MG63 (cell line): ENCODE measurements around the gene GLG1. TPM values are rescaled to one million over a fixed set of nuclear protein-coding genes. Genes with fewer than 3 reads are reported as not detected.
"Not testable (repeated sequence)": the region's sequence is repeated elsewhere in the genome, so short reads cannot be mapped to it uniquely, and the experiment has no call there.

Experiments used
- DNase-seq: peaks from one replicate; pipeline ENCODE4 v3.0.0-alpha.2; 2020
- H3K27me3 ChIP-seq: fragments of 250-450 bp; sonication (Bioruptor Pico); 2 replicates; pipeline ENCODE4 v1.5.1; 2020; ENCODE audit warnings: mild to moderate bottlenecking, moderate library complexity
- H3K36me3 ChIP-seq: fragments of 250-450 bp; sonication (Bioruptor Pico); 2 replicates; pipeline ENCODE4 v1.5.1; 2020; ENCODE audit warnings: mild to moderate bottlenecking, moderate library complexity
- H3K4me3 ChIP-seq: fragments of 250-450 bp; sonication (Bioruptor Pico); 2 replicates; pipeline ENCODE4 v1.5.1; 2020; ENCODE audit warnings: mild to moderate bottlenecking, moderate library complexity
- H3K9me3 ChIP-seq: fragments of 250-450 bp; sonication (Bioruptor Pico); 2 replicates; pipeline ENCODE4 v1.5.1; 2020; ENCODE audit warnings: mild to moderate bottlenecking, moderate library complexity
- total RNA-seq: library from RNA; depleted of rRNA; stranded (reverse); fragments of >200 nt; shearing (Covaris generic); gene quantifications from 2 replicates; pipeline ENCODE4 v1.2.3, GENCODE V29; 2014; ENCODE audit warnings: low replicate concordance

The GLG1 gene
- total RNA-seq, 1 experiment from 2014 or later, result 29.4 TPM

DNA sequence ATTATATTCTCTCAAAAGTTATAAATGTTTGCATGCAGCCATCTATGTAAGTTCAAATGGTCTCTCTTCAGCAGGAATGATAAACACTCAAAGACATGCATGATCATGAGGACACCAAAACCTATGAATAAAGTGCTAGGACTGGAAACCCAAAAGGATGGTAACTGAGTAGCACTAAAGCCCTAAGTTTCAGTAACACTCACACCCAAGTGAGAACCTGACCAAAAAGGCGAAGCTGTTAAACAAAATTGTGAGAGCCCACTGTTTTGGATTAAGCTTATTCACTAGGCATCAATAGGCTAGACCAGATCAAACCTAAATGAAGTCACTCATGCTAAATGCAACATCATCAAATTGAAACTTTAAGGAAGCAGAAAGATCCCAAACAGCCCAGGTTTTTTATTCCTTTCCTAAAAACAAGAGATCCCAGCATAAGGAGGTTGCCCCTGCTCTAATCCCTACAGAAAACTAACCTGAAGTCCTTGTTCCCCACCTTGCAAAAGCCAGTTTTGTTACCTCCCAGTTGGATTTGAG lies 42.4 kb downstream of the GLG1 start:
- no peak overlapping the region for H3K4me3 ChIP-seq
- no peaks in the 10 kb centered on the region for H3K36me3 ChIP-seq
- no peaks in the 10 kb centered on the region for H3K27me3 ChIP-seq
- H3K9me3 ChIP-seq, result no peaks in the 10 kb centered on the region
- DNase-seq, result no peak

DNA sequence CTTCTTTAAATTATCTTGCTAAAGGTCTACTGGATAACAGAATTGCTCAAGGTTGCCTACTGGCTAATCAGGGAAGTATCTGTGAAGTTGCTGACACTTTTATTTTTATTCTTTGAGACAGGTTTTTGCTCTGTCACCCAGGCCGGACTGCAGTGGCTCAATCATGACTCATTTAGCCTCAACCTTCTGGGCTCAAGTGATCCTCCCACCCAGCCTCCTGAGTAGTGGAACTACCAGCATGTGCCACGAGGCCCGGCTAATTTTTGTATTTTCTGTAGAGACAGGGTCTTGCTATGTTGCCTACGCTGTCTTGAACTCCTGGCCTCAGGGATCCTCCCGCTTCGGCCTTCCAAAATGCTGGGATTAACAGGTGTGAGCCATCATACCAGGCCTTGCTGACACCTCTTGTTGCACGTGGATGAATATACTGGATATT lies 43.1 kb downstream of the GLG1 start:
- H3K36me3 ChIP-seq, result no peaks in the 10 kb centered on the region
- no peak for DNase-seq
- H3K9me3 ChIP-seq, result no peaks in the 10 kb centered on the region
- H3K27me3 ChIP-seq, result no peaks in the 10 kb centered on the region
- H3K4me3 ChIP-seq, result no peak overlapping the region

DNA sequence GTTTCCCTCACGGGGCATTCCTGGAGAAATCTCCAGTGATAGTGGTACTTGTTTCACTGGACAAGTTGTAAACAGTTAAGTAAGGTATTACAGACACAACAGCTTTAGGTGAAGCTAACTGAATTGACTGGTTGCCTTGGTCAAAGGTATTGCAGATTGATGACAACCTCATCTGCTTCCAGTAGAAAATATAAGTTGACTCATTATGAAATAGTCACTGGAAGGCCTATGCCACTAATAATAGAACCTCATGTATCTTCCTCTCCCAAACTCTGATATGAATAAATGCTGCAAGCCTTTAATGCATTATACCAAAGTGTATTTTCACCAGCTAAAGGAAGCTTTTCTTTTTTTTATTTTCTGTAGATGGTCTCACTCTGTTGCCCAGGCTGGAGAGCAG lies 44.8 kb downstream of the GLG1 start:
- H3K9me3 ChIP-seq, result no peaks in the 10 kb centered on the region
- DNase-seq, result no peak

DNA sequence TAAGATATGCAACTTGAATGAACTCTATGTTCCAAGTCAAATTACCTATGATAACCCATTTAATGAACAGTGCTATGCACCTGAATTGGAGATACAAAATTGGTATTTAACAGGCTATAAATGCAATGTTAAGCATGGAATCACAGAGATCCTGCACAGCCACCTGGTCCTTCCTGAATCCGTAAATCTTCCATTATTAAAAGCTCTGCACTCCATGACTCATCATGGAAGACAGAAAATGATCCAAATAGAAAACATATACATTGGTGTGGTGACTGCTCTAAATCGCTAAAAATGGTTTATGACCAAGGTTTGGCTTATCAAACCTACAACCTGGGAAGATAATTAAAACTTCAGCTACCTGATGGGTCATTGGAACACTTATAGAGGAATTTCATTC lies 45.3 kb downstream of the GLG1 start:
- DNase-seq, result no peak
- Histone ChIP-seq H3K9me3 (no peaks in the 10 kb centered on the region), H3K36me3 (no peaks in the 10 kb centered on the region), H3K4me3 (no peak overlapping the region), H3K27me3 (no peaks in the 10 kb centered on the region)

More for the DNA sequence above, 44.8 kb downstream of the GLG1 start:
- Histone ChIP-seq H3K36me3 (no peaks in the 10 kb centered on the region), H3K4me3 (no peak overlapping the region), H3K27me3 (no peaks in the 10 kb centered on the region)

DNA sequence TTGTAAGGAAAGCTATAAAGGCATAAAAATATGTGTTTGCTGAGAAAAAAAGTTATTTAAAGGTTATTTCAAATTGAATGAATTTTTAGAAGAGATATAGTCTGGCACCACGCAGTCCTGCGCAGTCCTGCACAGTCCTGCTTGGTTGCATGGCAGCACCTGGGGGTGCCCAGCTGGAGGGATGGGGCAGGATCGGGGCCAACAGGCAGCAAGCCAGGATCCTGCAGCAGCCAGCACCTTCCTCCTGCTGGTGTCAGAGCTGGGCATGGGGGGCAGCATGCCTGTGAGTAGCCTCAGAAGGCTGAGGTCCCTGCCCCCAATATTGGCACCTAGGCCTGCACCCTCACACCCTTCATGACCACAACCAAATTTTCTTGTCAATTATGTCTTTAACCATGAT lies 46.0 kb downstream of the GLG1 start:
- Histone ChIP-seq H3K9me3 (no peaks in the 10 kb centered on the region), H3K4me3 (no peak overlapping the region), H3K36me3 (no peaks in the 10 kb centered on the region), H3K27me3 (no peaks in the 10 kb centered on the region)
- no peak for DNase-seq

DNA sequence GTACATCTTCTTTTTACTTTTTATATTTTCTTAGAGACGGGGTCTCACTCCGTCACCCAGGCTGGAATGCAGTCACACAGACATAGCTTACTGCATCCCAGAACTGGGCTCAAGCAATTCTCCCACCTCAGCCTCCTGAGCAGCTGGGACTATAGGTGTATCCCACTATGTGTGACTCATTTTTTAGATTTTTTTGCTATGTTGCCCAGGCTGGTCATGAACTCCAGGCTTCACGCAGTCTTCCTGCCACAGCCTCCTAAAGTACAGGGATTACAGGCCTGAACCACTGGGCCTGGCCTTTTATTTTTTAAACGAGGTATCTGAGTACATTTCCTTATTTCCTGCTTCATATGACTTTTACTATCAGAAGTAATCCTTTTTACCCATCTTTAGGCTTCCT lies 48.0 kb downstream of the GLG1 start:
- H3K9me3 ChIP-seq, result no peaks in the 10 kb centered on the region
- no peak overlapping the region for H3K4me3 ChIP-seq
- no peaks in the 10 kb centered on the region for H3K36me3 ChIP-seq
- no peak for DNase-seq
- no peaks in the 10 kb centered on the region for H3K27me3 ChIP-seq

DNA sequence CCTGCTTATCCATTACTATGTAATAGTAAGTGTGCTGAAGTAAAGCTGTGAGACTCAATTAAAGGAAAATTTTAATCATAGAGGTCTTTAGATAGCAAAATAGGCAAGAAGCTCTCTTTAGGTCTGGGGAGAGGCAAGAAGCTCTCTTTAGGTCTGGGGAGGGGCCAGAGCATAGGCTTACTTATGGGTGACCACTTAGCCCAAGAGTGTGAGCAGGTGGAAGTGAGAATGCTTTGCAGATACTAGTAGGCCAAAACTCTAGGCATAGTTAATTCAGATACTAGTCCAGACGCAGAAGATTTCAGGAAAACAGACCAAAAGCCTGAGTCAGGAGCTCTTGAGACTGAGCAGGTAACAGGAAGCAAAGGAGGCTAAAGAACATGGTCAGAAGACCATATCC lies 49.6 kb downstream of the GLG1 start:
- Histone ChIP-seq H3K36me3 (no peaks in the 10 kb centered on the region), H3K27me3 (no peaks in the 10 kb centered on the region), H3K9me3 (no peaks in the 10 kb centered on the region), H3K4me3 (no peak overlapping the region)
- no peak for DNase-seq

DNA sequence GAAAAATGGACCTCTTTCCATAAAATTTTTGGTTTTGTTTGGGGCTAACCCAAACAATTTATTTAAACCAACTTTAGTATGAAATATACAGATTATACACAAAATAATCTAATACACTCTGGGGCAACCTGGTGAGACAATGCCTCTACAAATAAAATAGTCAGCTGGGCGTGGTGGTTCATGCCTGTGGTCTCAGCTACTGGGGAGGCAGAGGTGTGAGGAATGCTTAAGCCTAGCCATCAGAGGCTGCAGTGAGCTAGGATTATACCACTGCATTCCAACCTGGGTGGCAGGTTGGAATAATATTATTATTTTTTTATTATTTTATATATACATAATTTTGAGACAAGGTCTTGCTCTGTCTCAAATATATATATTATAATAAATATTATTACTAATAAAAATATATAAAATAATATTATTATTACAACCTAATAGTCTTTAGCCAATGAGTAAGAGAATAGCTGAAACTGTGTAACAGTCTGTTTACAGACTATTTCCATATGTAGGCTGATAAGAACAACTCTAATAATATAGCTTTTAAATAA lies 50.5 kb downstream of the GLG1 start:
- Histone ChIP-seq H3K4me3 (no peak overlapping the region), H3K27me3 (no peaks in the 10 kb centered on the region), H3K36me3 (no peaks in the 10 kb centered on the region), H3K9me3 (no peaks in the 10 kb centered on the region)
- DNase-seq, result no peak

DNA sequence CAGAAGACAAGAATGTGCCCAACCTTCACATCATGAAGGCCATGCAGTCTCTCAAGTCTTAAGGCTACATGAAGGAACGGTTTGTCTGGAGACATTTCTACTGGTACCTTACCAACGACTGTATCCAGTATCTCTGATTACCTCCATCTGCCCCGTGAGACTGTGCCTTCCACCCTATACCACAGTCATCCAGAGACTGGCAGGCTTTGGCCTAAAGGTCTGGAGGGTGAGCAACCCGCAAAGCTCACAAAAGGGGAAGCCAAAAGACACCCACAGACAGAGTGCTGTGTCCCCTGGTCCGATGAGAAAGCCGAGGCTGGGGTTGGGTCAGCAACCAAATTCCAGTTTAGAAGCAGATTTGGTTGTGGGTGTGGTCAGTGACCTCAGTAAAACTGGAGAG lies 54.6 kb downstream of the GLG1 start:
- H3K36me3 ChIP-seq, DNase-seq, H3K27me3 ChIP-seq, H3K4me3 ChIP-seq, H3K9me3 ChIP-seq: not testable (repeated sequence)

DNA sequence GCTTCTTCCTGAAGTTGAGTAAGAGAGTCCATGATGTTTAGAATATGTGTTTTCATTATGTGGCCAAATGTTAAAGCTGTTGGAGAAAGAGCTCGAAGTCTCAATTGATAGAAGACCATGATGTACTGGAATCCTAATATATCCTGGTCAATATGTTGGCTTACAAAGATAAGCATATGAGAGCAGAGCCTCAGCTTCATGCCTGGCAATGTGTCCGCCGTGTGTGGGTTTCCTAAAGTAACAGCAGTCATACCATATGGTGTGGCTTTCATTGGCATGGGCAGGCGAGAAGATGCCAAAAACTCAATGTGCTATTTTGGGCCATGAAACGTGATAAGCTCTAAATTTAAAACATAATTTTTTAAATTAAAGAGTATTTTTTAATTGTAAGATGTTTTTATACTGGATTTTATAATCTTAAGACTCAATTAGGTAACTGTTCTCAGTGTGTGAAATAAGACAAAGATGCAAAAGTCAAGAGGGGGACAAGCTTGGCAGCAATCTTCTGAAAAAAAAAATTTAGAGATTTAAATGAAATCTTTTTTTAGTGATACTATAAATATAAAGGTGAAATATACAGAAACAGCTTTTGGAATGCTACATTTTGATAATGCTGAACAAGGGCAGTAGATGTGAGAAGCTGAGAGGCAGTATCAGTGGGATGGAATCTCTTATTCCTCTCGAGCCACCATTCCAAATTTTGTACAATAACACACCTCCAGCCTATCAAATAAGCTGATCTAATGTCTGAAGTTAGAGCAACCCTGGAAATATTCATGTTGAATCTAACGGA lies 56.5 kb downstream of the GLG1 start:
- not testable (repeated sequence) for DNase-seq, H3K36me3 ChIP-seq, H3K27me3 ChIP-seq, H3K4me3 ChIP-seq, H3K9me3 ChIP-seq

DNA sequence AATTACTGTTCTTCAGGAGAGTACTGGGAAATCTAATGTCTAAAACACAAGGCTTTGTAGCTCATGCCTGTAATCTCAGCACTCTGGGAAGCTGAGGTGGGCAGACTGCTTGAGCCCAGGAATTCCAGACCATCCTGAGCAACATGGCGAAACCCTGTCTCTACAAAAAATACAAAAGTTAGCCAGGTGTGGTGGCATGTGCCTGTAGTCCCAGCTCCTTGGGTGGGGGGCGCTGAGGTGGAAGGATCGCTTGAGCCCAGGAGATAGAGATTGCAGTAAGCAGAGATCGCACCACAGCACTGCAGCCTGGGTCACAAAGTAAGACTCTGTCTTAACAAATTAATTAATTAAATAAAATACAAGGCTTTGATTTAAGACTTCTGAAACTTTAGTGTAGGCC lies 60.8 kb downstream of the GLG1 start:
- not testable (repeated sequence) for H3K27me3 ChIP-seq, H3K4me3 ChIP-seq, H3K36me3 ChIP-seq, DNase-seq, H3K9me3 ChIP-seq

DNA sequence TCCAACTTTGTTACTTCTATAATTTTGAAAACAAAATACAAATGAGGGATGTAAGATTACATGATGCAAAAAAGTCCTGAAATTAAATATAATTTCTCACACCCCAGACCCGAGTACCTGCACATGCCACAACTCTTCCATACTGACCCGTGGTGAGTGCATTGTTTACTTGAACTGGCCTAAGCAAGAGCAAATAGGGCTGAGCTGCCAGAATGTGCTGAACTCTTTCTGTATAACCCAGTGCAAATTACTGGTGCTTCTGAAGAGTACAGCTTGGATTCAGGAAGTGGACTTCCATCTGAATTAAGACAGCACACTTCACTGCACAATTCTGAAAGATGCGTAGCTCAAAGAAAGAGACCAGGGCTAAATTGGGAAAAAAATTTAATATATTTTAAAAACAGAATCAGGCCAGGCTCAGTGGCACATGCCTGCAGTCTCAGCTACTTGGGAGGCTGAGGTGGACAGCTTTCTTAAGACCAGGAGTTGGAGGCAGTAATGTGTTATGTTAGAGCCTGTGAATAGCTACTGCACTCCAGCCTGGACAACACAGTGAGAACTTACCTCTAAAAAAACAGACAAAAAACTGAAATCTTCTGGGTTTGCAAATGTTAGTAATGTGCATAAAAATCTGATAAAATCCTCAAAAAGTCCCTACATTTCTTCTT lies 63.9 kb downstream of the GLG1 start:
- not testable (repeated sequence) for H3K9me3 ChIP-seq, DNase-seq, H3K27me3 ChIP-seq, H3K4me3 ChIP-seq, H3K36me3 ChIP-seq

DNA sequence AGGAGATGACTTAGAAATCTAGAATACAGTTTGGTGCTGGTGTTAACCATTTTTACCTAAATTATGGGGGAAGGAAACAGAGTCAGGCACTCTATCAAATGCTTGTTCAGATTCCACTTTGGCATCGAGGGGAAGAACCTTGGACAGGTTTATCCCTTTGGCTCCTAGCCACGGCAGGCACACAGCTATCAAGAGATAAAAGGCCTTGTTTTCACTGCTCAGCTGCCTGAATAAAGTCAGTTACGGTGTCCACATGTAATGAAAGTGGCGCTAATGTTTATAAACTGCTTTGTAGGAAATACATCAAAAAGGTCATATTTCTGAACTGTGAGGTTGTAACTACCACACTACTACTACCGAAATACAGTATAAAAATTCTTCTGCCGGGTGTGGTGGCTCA lies 66.3 kb downstream of the GLG1 start:
- not testable (repeated sequence) for H3K9me3 ChIP-seq, DNase-seq, H3K36me3 ChIP-seq, H3K27me3 ChIP-seq, H3K4me3 ChIP-seq

DNA sequence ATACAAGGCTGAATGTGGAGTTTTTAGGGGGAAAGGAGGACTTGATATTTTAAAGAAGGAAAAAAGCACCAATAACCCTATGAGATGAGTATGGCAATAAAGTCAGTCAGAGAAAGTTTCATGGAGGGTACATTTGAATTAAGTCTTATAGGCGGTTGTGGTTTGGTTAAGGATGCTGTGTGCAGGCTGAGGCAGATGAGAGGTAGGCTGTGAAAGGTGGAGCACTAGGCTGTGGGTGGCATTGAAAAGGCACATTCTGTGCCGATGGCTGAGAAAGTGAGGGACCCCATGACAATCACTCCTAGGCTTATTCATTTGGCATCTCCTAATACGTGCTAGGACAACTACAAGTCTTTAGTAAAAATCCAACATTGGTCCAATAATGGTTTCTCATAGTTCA lies 68.1 kb downstream of the GLG1 start:
- not testable (repeated sequence) for H3K36me3 ChIP-seq, H3K27me3 ChIP-seq, DNase-seq, H3K4me3 ChIP-seq, H3K9me3 ChIP-seq

DNA sequence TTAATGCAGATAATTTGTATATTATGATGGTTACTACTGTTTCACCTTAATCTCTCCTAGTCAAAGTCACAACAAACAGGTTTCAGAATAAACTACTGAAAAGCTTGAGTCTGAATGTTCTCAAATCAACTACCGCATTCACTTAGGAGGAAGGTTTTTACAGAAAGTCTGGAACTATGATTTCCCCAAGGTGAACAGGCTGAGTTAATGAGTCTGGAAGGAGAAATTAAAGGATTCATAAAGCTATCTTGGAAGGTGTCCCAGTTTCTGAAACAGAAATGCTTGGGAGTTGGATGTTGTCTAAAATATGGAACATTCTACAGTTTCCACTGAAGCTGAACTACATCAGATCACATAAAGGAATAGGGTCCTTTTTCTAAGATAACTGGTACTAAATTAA lies 69.2 kb downstream of the GLG1 start:
- H3K9me3 ChIP-seq, DNase-seq, H3K27me3 ChIP-seq, H3K4me3 ChIP-seq, H3K36me3 ChIP-seq: not testable (repeated sequence)

DNA sequence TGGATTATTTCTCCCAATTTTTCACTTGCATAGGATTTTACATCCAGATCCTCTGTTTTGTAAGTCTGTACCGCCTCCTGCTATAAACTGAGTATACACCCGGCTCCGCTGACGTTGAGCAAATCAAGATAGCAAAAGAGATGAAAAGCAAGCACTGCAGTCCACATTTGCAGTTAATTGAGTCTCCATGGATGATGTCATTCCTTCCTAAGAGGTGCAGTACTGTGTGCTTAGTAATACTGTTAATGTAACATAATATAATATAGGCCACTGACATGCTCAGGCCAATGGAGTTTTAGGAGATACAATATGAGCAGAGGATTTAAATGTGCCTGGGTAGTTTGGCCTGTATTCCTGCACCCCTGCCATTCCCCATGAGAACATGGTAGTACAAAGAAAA lies 72.3 kb downstream of the GLG1 start:
- not testable (repeated sequence) for H3K27me3 ChIP-seq, DNase-seq, H3K9me3 ChIP-seq, H3K36me3 ChIP-seq, H3K4me3 ChIP-seq

DNA sequence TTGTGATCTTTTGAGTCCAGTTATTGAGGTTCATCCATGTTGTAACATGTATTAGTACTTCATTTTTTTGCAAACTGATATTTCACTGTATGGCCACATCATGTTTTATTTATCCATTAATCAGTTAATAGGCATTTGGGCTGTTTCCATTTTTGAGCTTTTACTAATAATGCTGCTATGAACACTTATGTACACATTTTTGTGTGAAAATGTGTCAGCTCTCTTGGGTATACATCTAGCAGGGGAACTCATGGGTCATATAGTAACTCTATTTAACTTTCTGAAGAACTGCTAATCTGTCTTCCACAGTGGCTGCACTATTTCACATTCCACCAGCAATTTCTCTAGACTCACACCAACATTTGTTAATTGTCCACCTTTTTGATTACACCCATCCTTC lies 82.0 kb downstream of the GLG1 start:
- Histone ChIP-seq H3K4me3 (no peak overlapping the region), H3K36me3 (no peaks in the 10 kb centered on the region; the same call in 1 of the 2 replicates), H3K9me3 (no peaks in the 10 kb centered on the region), H3K27me3 (no peaks in the 10 kb centered on the region)
- no peak for DNase-seq

DNA sequence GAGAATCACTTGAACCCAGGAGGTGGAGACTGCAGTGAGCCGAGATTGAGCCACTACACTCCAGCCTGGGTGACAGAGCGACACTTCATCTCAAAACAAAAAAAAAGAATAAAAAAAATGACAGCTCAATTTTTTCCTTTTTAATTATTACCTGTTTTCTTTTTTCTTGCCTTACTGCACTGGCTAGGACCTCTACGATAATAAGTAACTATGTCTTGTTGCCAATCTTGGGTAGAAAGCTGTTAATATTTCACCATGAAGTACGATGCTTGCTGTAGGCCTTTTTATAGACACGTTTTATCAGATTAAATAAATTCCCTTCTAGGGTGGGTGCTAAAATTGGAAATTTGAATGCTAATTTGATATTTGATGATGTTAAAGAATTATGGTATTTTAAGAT lies 82.8 kb downstream of the GLG1 start:
- Histone ChIP-seq H3K27me3 (no peaks in the 10 kb centered on the region), H3K36me3 (no peaks in the 10 kb centered on the region; the same call in 1 of the 2 replicates), H3K9me3 (no peaks in the 10 kb centered on the region), H3K4me3 (no peak overlapping the region)
- DNase-seq, result no peak
